ENCODE results near the gene ERBIN.
"Not testable (repeated sequence)": the region's sequence is repeated elsewhere in the genome, so short reads cannot be mapped to it uniquely, and the experiment has no call there.

- TF ChIP-seq, protein P1, sequence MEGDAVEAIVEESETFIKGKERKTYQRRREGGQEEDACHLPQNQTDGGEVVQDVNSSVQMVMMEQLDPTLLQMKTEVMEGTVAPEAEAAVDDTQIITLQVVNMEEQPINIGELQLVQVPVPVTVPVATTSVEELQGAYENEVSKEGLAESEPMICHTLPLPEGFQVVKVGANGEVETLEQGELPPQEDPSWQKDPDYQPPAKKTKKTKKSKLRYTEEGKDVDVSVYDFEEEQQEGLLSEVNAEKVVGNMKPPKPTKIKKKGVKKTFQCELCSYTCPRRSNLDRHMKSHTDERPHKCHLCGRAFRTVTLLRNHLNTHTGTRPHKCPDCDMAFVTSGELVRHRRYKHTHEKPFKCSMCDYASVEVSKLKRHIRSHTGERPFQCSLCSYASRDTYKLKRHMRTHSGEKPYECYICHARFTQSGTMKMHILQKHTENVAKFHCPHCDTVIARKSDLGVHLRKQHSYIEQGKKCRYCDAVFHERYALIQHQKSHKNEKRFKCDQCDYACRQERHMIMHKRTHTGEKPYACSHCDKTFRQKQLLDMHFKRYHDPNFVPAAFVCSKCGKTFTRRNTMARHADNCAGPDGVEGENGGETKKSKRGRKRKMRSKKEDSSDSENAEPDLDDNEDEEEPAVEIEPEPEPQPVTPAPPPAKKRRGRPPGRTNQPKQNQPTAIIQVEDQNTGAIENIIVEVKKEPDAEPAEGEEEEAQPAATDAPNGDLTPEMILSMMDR (conservative IDR thresholded peaks at IDR 0.05 in 1 of 2, IDR thresholded peaks at IDR 0.05 in 1 of 2; ENCODE audit: low read depth in 1 of 2, low read length in 2 of 2): not testable (repeated sequence)
- not testable (repeated sequence) for TF ChIP-seq EZH2 (IDR thresholded peaks at IDR 0.05; ENCODE audit: low read length, missing control alignments)
Observed at GRCh38 chr5:65892024-65892423, 34.4 kb upstream of the ERBIN start.

Measured in fibroblast of lung (primary cell).